SU-DHL-6 (cell line): ENCODE data around the gene EPB41L2.

Source experiments
- EZH2phosphoT487 ChIP-seq: fragments of 200-600 bp; sonication (generic), shearing (Covaris generic); conservative IDR thresholded peaks from 2 replicates; pipeline ENCODE4 v1.6.1; 2018; ENCODE audit warnings: mild to moderate bottlenecking, antibody characterized with exemption, low read length, moderate library complexity, mixed read lengths
- TF ChIP-seq, protein P1 (sequence below): fragments of 200-600 bp; sonication (generic); IDR thresholded peaks from one replicate; pipeline ENCODE4 v1.5.1; 2017; ENCODE audit warnings: antibody characterized with exemption, mild to moderate bottlenecking, low read length, moderate library complexity; ENCODE audit not compliant: insufficient read depth, poor library complexity, severe bottlenecking

DNA sequence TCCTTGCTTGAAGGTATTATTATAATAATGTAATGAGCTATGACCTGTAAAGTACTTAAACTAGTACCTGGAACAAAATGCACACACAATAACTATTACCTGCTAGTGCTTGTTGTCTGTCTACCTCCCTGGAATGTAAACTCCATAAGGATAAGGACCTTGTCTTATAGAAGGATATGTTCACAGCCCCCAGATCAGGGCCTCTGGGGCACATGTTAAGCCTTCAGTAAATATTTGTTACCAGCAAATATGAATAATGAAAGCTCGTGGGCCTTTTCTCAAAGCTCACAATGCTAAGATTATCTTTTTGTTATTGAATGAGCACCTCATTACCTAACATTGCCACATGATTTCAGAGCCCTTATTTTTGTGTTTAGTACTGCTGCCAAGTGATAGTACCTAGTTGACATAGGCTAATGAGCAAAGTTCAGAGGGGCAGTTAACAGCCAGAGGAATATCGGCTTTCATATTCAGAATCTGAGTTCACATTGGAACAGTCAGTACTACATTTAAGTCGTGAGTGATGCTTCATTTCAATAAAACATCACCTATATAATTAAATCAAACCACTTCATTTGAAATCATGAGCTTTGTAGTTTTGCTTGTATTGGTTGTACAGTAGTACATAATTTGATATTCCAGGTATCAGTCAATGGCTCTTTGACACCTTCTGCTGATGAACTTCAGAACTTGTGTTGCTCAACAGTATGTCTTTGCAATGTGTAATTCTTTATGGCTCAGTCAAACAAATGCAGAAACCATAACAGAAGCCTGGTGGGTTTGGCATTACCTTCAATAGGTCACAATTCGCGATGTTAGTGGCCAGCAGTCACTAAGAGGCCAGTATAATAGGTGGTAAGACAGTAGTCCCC is 247.6 kb downstream of the EPB41L2 start:
- TF ChIP-seq, protein P1, sequence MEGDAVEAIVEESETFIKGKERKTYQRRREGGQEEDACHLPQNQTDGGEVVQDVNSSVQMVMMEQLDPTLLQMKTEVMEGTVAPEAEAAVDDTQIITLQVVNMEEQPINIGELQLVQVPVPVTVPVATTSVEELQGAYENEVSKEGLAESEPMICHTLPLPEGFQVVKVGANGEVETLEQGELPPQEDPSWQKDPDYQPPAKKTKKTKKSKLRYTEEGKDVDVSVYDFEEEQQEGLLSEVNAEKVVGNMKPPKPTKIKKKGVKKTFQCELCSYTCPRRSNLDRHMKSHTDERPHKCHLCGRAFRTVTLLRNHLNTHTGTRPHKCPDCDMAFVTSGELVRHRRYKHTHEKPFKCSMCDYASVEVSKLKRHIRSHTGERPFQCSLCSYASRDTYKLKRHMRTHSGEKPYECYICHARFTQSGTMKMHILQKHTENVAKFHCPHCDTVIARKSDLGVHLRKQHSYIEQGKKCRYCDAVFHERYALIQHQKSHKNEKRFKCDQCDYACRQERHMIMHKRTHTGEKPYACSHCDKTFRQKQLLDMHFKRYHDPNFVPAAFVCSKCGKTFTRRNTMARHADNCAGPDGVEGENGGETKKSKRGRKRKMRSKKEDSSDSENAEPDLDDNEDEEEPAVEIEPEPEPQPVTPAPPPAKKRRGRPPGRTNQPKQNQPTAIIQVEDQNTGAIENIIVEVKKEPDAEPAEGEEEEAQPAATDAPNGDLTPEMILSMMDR = no peak
- TF ChIP-seq EZH2phosphoT487 = no peak
